Inflammatory macrophage (primary cell): ENCODE data around the gene ADARB2.
"Not testable (repeated sequence)": the region's sequence is repeated elsewhere in the genome, so short reads cannot be mapped to it uniquely, and the experiment has no call there.

Source experiments
- DNase-seq, 2 donors: peaks; one replicate each; pipeline ENCODE4 v3.0.0-alpha.2; 2020 to 2022

The ADARB2 gene

DNA sequence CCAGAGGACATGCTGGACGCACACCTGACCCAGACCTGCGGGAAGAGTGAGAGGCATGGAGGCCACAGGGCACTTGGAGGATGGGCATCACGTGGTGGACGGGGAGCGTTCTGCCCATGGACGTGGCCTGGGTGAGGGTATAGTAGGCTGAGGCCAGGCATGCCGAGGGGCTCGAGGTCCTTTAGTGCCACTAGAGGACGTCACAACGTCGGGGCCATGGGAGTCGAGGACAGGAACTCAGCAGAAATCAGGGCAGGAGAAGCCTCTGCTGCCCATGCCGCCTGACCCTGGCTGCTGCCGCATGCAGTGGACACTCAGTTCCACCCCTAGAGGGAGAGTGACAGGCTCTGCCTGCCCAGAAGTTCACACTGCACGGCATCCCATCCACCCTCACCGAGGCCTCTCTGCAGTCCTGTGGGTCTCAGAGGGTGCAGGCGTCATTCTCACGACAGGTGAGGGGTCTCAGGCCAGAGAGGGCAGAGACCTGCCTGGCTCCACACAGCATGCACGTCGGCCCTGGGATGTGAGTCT is 198.7 kb downstream of the ADARB2 start:
- no peak for DNase-seq

GRCh38 chr10:1538121-1538520 is 199.2 kb downstream of the ADARB2 start:
- no peak for DNase-seq

GRCh38 chr10:1537449-1537848 is 199.9 kb downstream of the ADARB2 start:
- not testable (repeated sequence) for DNase-seq

DNA sequence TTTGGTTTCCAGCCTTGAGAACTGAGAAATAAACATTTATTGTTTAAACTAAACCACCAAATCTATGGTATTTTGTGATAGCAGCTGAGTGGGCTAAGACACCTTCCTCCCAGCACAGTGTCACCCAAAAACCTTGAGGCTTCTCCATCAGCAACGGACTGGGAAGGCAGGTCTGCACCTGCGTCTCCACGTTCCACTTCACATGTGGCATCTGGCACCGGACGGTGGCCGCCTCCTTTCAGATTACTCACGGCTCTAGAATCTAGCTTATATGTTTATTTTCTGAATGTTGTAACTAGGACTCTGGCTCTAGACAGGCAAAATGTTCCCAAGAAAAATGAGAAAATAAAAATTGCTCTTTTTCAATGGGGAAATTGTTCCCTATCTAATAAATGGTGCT is 201.0 kb downstream of the ADARB2 start:
- DNase-seq = no peak

DNA sequence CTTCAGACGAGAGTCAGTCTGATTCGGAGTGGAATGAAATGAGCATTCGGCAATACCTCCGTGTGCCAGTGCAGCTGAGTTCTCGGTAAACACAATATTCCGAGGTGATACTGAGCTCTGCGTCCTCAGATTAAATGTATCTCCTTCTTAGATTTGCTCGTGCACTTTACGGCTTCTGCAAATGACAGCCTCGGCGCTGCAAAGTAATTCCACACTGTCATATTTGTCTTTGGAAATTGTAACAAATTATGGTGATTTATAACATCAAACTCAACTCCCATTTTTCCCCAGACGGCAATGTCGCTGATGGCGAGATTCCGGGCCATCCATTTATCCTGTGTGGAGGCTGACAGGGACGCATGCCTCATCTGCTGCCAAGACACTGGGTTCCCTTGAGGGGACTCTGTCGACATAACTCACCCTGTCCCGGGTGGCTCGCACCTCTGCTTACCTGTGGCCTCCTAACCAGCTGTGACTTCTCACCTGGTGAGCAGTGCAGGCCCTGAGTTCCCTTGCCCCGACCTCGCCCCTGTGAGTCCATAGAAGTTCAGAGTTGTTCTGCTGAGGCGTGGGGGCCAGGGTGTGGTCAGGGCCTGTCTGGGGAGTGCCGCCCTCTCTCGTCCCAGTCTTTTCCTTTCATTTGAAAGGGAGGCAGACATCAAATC is 201.9 kb downstream of the ADARB2 start:
- DNase-seq = no peak

- no peak for DNase-seq
These were observed 202.5 kb downstream of the ADARB2 start for GRCh38 chr10:1534820-1535219.

GRCh38 chr10:1532636-1533035 is 204.7 kb downstream of the ADARB2 start:
- no peak for DNase-seq

DNA sequence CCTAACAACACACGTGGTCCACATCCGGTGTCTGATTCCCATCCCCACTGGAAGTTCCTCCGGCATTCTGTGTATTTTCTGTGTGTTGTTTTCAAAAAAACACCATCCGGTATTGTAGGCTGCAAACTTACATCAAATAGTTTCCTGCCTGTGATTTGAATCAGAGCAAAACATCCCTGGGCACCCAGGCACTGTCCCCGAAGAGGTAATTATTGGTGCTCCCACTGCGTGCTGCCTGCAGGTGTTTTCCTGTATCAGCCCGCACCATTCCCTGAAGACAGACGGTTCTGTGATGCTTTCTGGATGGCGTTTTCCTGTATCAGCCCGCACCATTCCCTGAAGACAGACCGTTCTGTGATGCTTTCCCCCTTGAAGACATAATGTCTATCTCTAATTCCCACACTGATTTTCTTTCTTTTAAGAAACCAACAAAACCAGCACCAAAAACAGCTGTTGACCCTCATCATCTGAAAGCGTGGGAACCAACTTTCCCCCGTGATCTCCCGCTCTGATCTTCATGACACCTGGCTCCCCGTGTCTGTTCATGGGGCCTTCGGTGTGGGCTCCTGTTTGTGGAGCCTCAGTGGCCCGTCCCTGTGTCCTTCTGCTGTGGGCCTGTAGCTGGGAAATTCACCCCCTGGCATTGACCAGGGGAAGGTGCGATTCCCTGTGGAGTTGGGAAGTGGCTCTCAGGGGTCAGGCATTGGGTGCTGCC is 205.3 kb downstream of the ADARB2 start:
- DNase-seq = no peak

- no peak for DNase-seq
These were observed 206.3 kb downstream of the ADARB2 start for GRCh38 chr10:1530871-1531517.

DNA sequence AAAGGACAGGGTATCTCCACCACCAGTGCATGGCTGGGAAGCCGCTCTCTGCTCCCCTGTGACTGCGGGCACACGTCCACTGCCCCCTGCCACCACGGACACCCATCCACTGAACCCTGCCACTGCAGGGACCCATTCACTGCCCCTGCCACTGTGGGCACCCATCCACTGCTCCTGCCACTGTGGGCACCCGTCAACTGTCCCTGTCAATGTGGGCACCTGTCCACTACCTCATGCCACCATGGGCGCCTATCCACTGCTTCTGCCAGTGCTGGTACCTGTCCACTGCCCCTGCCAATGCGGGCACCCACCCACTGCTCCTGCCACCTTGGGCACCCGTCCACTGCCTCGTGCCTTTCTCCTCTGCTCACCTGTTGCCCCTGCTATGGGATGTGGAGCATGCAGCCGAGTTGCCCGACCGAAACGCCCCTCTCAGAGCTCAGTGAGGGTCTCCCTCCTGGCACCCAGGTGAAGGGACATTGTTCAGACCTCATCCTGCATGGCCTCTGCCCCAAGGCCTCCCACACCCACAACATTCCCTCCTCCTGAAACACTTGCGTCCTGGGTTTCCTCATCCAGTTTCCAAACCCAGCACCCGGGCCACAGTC is 207.4 kb downstream of the ADARB2 start:
- DNase-seq = no peak

GRCh38 chr10:1527951-1528350 is 209.4 kb downstream of the ADARB2 start:
- DNase-seq = no peak

- no peak for DNase-seq
These were observed 210.8 kb downstream of the ADARB2 start for GRCh38 chr10:1526436-1527055.

- DNase-seq = no peak
These were observed 211.8 kb downstream of the ADARB2 start for GRCh38 chr10:1525354-1526162.

DNA sequence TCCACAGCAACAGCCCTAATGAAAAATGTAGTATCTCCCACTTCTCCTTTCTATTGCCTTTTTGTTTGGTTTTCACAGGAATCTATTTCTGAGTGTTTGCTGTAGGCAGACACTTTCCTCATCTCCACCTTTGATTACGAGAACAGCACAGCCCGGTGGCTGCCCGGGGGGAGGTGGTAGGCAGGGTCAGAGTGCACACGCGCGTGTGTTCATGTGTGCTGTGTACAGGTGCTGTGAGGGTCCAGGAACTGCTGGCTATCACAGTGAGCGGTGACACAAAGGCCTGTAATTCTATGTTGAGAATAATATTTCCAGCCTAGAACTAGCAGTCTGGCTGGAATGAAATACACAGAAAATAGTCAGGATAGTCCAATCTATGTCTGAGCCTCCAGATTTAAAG is 212.8 kb downstream of the ADARB2 start:
- no peak for DNase-seq

- DNase-seq = no peak
These were observed 214.1 kb downstream of the ADARB2 start for GRCh38 chr10:1523221-1523620.

GRCh38 chr10:1522237-1522636 is 215.1 kb downstream of the ADARB2 start:
- DNase-seq = no peak

DNA sequence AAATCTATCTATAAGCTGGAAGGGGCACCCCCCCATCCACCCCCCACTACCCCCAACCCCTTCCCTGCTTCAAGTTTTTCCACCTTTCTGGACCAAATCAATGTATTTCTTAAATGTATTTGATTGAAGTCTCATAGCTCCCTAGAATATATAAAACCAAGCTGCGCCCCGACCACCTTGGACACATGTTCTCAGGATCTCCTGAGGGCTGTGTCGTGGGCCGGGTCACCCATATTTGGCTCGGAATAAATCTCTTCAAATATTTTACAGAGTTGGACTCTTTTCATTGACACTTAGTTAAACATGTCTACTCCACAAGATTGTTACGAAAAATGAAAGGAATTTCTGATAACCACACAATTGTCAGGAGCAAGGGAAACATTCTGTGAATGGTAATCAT is 215.6 kb downstream of the ADARB2 start:
- no peak for DNase-seq

DNA sequence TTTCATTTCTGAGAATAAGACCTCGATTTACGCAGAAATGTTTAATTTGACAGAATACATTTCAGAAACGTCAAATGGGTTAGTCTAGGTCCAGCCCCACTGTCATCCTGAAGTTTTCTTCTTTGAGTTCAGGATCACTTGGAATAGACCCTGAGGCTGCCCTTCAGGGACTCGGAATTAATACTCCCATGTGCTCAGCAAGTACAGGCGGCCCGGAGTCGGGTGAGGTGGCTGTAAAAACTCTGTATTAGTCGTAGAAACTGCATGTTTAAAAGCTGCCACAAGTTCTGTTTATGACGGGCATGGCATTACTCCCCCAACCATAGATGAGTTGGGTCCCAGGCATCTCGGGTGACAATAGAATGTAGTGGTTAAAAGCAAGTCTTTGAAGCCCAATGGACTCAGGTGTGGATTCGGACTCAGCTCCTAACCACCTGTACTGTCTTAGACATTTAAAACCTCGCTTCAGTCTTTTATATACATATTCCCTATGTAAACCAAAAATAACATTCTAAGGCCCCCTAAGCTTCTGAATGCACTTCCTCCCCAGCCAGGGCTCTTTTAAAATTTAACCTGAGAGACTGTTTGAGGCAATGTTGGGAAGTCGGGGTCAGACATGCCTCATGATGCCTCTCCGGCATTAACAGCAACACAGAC is 216.3 kb downstream of the ADARB2 start:
- no peak for DNase-seq

- no peak for DNase-seq
These were observed 217.9 kb downstream of the ADARB2 start for GRCh38 chr10:1519391-1519790.

GRCh38 chr10:1517684-1518083 is 219.6 kb downstream of the ADARB2 start:
- no peak for DNase-seq

DNA sequence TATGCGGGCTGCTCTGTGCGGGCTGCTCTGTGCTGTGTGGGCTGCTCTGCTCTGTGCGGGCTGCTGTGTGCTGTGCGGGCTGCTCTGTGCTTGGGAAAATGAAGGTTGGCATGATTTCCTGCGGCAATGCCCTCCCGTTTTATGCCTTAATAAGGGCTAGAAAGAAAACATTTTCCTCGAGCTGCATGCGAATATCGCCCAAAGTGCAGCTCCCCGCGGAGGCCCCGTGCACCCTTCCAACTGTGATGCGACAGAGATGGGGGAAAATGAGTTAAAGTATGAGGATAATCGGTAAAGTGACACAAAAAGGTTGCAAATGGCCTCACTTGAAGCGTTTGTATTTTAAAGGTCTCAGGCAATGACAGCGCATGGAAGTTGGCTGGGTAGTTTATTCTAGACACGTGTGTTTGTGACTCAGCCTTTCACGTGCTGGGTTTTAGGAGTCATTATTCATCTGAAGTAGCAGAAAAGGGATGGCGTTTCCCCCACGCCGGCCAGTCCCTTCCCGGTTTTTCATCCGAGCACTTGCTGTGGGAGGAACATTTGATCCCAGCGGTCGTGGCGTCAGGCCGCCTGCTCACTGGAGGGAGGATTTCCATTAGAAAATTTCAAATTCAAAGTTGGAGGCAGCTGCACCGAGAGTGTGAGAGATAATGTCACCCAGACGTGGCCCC is 220.7 kb downstream of the ADARB2 start:
- no peak for DNase-seq
